K562 (cell line): ENCODE measurements around the gene CDCP1. TPM values are rescaled to one million over a fixed set of nuclear protein-coding genes. Genes with fewer than 3 reads are reported as not detected.

Experiments
- ARID3A ChIP-seq: IDR thresholded peaks from 2 replicates; pipeline ENCODE4 v1.6.1; 2012; ENCODE audit warnings: low read depth, low read length, improper control_type of control experiment, borderline replicate concordance
- BCOR ChIP-seq: fragments of 450-650 bp; IDR thresholded peaks from 2 replicates; pipeline ENCODE4 v1.6.1; 2016
- BRCA1 ChIP-seq, 2 experiments: fragments of 450-650 bp in 1 of 2; sonication (generic) in 1 of 2; formaldehyde crosslinking in 1 of 2; IDR thresholded peaks; 2 replicates each; pipeline versions ENCODE4 v1.5.0 to v1.6.1; 2017 to 2020; ENCODE audit warnings: mild to moderate bottlenecking in 1 of 2, missing genetic modification reagents in 1 of 2
- CHD2 ChIP-seq: IDR thresholded peaks from 2 replicates; pipeline ENCODE4 v1.6.1; 2011; ENCODE audit warnings: low read depth, low read length
- CREB1 ChIP-seq, 2 experiments: sonication (generic) in 1 of 2; formaldehyde crosslinking in 1 of 2; IDR thresholded peaks; 2 replicates each; pipeline versions ENCODE4 v1.6.1 to v1.8.0; 2012 to 2022; ENCODE audit warnings: inconsistent platforms in 1 of 2, mild to moderate bottlenecking in 1 of 2, missing genetic modification reagents in 1 of 2, moderate library complexity in 1 of 2
- CREB3 ChIP-seq: fragments of 450-650 bp; conservative IDR thresholded peaks from 2 replicates; pipeline ENCODE4 v1.6.1; 2016; ENCODE audit warnings: missing genetic modification characterization, low read depth, mild to moderate bottlenecking, missing compliant biosample characterization, moderate library complexity
- CREB3L1 ChIP-seq: fragments of 450-650 bp; IDR thresholded peaks from 2 replicates; pipeline ENCODE4 v1.6.1; 2014; ENCODE audit warnings: low read depth, mild to moderate bottlenecking, moderate library complexity, borderline replicate concordance
- CTBP1 ChIP-seq: fragments of 450-650 bp; IDR thresholded peaks from 2 replicates; pipeline ENCODE4 v1.6.1; 2016; ENCODE audit warnings: borderline replicate concordance
- DMBX1 ChIP-seq: fragments of 250-450 bp; sonication (Bioruptor Pico); IDR thresholded peaks from 2 replicates; pipeline ENCODE4 v1.8.0; 2022; ENCODE audit warnings: inconsistent platforms, mild to moderate bottlenecking, moderate library complexity, borderline replicate concordance
- HDAC1 ChIP-seq, 2 experiments: fragments of 450-650 bp; IDR thresholded peaks; 2 replicates each; pipeline ENCODE4 v1.6.1; 2016 to 2017; ENCODE audit warnings: inconsistent platforms in 1 of 2, mild to moderate bottlenecking in 1 of 2, moderate library complexity in 1 of 2
- KAT2B ChIP-seq: IDR thresholded peaks from one replicate; pipeline ENCODE4 v1.6.1; 2012; ENCODE audit warnings: low read depth, mild to moderate bottlenecking, control low read depth, inconsistent platforms, low read length, moderate library complexity
- KDM5B ChIP-seq: fragments of 200-600 bp; sonication (generic); IDR thresholded peaks from 2 replicates; pipeline ENCODE4 v1.6.1; 2012; ENCODE audit warnings: low read depth, mild to moderate bottlenecking, moderate library complexity, low read length, control low read depth, inconsistent platforms; ENCODE audit not compliant: insufficient replicate concordance
- PML ChIP-seq: IDR thresholded peaks from 2 replicates; pipeline ENCODE4 v1.6.1; 2012; ENCODE audit warnings: low read length, inconsistent platforms
- POLR2AphosphoS2 ChIP-seq: IDR thresholded peaks from 2 replicates; pipeline ENCODE4 v1.6.1; 2012; ENCODE audit warnings: low read length, improper control_type of control experiment
- PURB ChIP-seq: sonication (generic); formaldehyde crosslinking; IDR thresholded peaks from 2 replicates; pipeline ENCODE4 v1.9.0; 2021; ENCODE audit warnings: low read depth, mild to moderate bottlenecking, missing genetic modification reagents
- SMARCB1 ChIP-seq: IDR thresholded peaks from 2 replicates; pipeline ENCODE4 v1.6.1; 2011; ENCODE audit warnings: improper control_type of control experiment, low read depth; ENCODE audit not compliant: insufficient read length
- STAG1 ChIP-seq: sonication (generic); formaldehyde crosslinking; IDR thresholded peaks from 2 replicates; pipeline ENCODE4 v1.5.0; 2020; ENCODE audit warnings: missing genetic modification reagents, borderline replicate concordance
- TAF7 ChIP-seq: fragments of 450-650 bp; IDR thresholded peaks from 2 replicates; pipeline ENCODE4 v1.6.1; 2016; ENCODE audit warnings: missing genetic modification characterization, missing compliant biosample characterization
- THRB ChIP-seq: fragments of 450-650 bp; formaldehyde crosslinking; conservative IDR thresholded peaks from 2 replicates; pipeline ENCODE4 v1.4.0; 2022; ENCODE audit warnings: mild to moderate bottlenecking, missing genetic modification characterization
- XRCC3 ChIP-seq: fragments of 450-650 bp; IDR thresholded peaks from 2 replicates; pipeline ENCODE4 v1.6.1; 2017; ENCODE audit warnings: mild to moderate bottlenecking, moderate library complexity
- YY1 ChIP-seq, 3 experiments: IDR thresholded peaks; 2 replicates each; pipeline ENCODE4 v1.6.1; 2011; ENCODE audit warnings: low read length in 2 of 3, mild to moderate bottlenecking in 2 of 3, moderate library complexity in 2 of 3, borderline replicate concordance in 1 of 3, control low read depth in 1 of 3, low read depth in 1 of 3; ENCODE audit not compliant: insufficient read depth in 3 of 3, insufficient replicate concordance in 2 of 3, control insufficient read depth in 1 of 3, insufficient read length in 1 of 3; ENCODE audit errors: extremely low read depth in 1 of 3
- ZNF224 ChIP-seq: sonication (generic); formaldehyde crosslinking; IDR thresholded peaks from 2 replicates; pipeline ENCODE4 v1.8.0; 2022; ENCODE audit warnings: mild to moderate bottlenecking, missing genetic modification reagents
- polyA plus RNA-seq, 8 experiments: library from polyadenylated mRNA; depleted of rRNA in 4 of 8; stranded (reverse) in 5 of 8; unstranded in 3 of 8; fragments of >200 nt; fragmentation: Nextera tagmentation in 2 of 8; fragmentation: Illumina TruSeq in 1 of 8; extraction: Ambion mirVana in 2 of 8; extraction: Trizol in 1 of 8; gene quantifications; 2 replicates each; pipeline versions ENCODE4 v1.2.1 to v1.2.3, GENCODE V29; 2011 to 2014; ENCODE audit warnings: inconsistent platforms in 1 of 8, missing spikeins in 1 of 8
- total RNA-seq, 7 experiments: library from RNA; depleted of rRNA in 6 of 7; stranded (reverse); fragments of >200 nt in 6 of 7; fragmentation: Illumina TruSeq in 2 of 7; extraction: Trizol in 2 of 7; gene quantifications; 2 replicates each; pipeline versions ENCODE4 v1.2.1 to v1.2.3, GENCODE V29; 2011 to 2021; ENCODE audit warnings: low replicate concordance in 1 of 7

CDCP1 gene
- total and polyA plus RNA-seq, 9 of the 15 experiments (the other 6 are each of a cell fraction or from before 2014, with no cell fraction given) = 3.9 to 16.4 (median 5.2) TPM

- TF ChIP-seq ZNF224 (CRISPR knock-in tag) (no peak), KDM5B (no peak), KAT2B (no peak), THRB (CRISPR knock-in tag) (peak; percentile 97), HDAC1 (IDR thresholded peaks at IDR 0.05) (0 out of 4 replicates have a peak, but pooled peaks of 1 of the 2 experiments have one; percentile 34), ARID3A (no peak), CHD2 (no peak), YY1 (IDR thresholded peaks at IDR 0.05; ENCODE audit: borderline replicate concordance in 1 of 3, control insufficient read depth in 1 of 3, extremely low read depth in 1 of 3, insufficient read depth in 3 of 3, insufficient read length in 1 of 3, insufficient replicate concordance in 2 of 3, low read depth in 1 of 3, low read length in 2 of 3) (no peak), CREB1 (IDR thresholded peaks at IDR 0.05) (no peak), CREB1 (CRISPR knock-in tag; IDR thresholded peaks at IDR 0.05) (no peak), CTBP1 (no peak), POLR2AphosphoS2 (no peak), SMARCB1 (no peak), PML (no peak), CREB3 (tag) (peak; percentile 99), STAG1 (CRISPR knock-in tag) (no peak), XRCC3 (no peak), BCOR (no peak), DMBX1 (CRISPR knock-in tag) (peak; percentile 99), BRCA1 (IDR thresholded peaks at IDR 0.05) (no peak), BRCA1 (CRISPR knock-in tag; IDR thresholded peaks at IDR 0.05) (no peak), TAF7 (tag) (peak; percentile 94), PURB (CRISPR knock-in tag) (no peak), CREB3L1 (no peak)
These were observed 91.9 kb downstream of the CDCP1 start (continued) for GRCh38 chr3:45054196-45054857.
